Measurements from ENCODE around the gene DIAPH3. TPM values are rescaled to one million over a fixed set of nuclear protein-coding genes. Genes with fewer than 3 reads are reported as not detected.

Gene DIAPH3
- polyA plus RNA-seq, 1 donor from 2014 or later: 0.37 TPM

DNA sequence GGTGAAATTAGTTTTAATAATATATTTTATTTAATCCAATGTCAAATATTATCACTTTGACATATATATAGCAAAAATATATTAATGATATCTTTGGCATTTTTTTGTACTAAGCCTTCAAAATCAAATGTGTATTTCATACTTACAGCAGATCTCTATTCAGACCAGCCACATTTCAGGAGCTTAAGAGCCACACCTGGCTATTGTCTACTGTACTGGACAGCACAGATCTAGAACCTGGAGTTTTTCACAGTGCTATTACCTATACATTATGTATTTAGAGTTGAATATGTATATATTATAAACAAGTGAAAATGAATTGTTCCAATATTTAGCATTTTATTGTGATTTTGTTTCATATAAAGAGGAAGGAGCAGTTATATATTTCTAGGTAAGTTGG lies 486.3 kb downstream of the DIAPH3 start:
- no peaks in the 10 kb centered on the region for H3K27me3 ChIP-seq (ENCODE audit: insufficient read depth, low read depth, low read length)
- H3K4me3 ChIP-seq (ENCODE audit: low read length): no peak overlapping the region
- no peaks in the 10 kb centered on the region for H3K79me2 ChIP-seq (replicated peaks; ENCODE audit: insufficient read depth, low read length)
- H3K27ac ChIP-seq (ENCODE audit: low read length): no peak overlapping the region
- H3K4me2 ChIP-seq (ENCODE audit: low read length): no peak overlapping the region
- no peaks in the 10 kb centered on the region for H3F3A ChIP-seq (ENCODE audit: insufficient read depth, low read length, poor library complexity, severe bottlenecking)
- H3K9me3 ChIP-seq (ENCODE audit: low read length): no peaks in the 10 kb centered on the region
- TF ChIP-seq MXI1 (conservative IDR thresholded peaks at IDR 0.05; ENCODE audit: poor library complexity, severe bottlenecking) (no peak), POLR2AphosphoS5 (IDR thresholded peaks at IDR 0.05) (no peak), RAD21 (conservative IDR thresholded peaks at IDR 0.05) (no peak), SMC3 (conservative IDR thresholded peaks at IDR 0.05; ENCODE audit: poor library complexity) (no peak), TAF1 (IDR thresholded peaks at IDR 0.05; ENCODE audit: low read depth) (no peak), EP300 (conservative IDR thresholded peaks at IDR 0.05; ENCODE audit: poor library complexity, severe bottlenecking) (no peak), EZH2 (IDR thresholded peaks at IDR 0.05; ENCODE audit: borderline replicate concordance, insufficient read depth, low read length, poor library complexity, severe bottlenecking) (no peak)
- TF ChIP-seq, protein P1, sequence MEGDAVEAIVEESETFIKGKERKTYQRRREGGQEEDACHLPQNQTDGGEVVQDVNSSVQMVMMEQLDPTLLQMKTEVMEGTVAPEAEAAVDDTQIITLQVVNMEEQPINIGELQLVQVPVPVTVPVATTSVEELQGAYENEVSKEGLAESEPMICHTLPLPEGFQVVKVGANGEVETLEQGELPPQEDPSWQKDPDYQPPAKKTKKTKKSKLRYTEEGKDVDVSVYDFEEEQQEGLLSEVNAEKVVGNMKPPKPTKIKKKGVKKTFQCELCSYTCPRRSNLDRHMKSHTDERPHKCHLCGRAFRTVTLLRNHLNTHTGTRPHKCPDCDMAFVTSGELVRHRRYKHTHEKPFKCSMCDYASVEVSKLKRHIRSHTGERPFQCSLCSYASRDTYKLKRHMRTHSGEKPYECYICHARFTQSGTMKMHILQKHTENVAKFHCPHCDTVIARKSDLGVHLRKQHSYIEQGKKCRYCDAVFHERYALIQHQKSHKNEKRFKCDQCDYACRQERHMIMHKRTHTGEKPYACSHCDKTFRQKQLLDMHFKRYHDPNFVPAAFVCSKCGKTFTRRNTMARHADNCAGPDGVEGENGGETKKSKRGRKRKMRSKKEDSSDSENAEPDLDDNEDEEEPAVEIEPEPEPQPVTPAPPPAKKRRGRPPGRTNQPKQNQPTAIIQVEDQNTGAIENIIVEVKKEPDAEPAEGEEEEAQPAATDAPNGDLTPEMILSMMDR (IDR thresholded peaks at IDR 0.05; ENCODE audit: poor library complexity, severe bottlenecking): no peak
- TF ChIP-seq, protein P2, sequence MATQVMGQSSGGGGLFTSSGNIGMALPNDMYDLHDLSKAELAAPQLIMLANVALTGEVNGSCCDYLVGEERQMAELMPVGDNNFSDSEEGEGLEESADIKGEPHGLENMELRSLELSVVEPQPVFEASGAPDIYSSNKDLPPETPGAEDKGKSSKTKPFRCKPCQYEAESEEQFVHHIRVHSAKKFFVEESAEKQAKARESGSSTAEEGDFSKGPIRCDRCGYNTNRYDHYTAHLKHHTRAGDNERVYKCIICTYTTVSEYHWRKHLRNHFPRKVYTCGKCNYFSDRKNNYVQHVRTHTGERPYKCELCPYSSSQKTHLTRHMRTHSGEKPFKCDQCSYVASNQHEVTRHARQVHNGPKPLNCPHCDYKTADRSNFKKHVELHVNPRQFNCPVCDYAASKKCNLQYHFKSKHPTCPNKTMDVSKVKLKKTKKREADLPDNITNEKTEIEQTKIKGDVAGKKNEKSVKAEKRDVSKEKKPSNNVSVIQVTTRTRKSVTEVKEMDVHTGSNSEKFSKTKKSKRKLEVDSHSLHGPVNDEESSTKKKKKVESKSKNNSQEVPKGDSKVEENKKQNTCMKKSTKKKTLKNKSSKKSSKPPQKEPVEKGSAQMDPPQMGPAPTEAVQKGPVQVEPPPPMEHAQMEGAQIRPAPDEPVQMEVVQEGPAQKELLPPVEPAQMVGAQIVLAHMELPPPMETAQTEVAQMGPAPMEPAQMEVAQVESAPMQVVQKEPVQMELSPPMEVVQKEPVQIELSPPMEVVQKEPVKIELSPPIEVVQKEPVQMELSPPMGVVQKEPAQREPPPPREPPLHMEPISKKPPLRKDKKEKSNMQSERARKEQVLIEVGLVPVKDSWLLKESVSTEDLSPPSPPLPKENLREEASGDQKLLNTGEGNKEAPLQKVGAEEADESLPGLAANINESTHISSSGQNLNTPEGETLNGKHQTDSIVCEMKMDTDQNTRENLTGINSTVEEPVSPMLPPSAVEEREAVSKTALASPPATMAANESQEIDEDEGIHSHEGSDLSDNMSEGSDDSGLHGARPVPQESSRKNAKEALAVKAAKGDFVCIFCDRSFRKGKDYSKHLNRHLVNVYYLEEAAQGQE (IDR thresholded peaks at IDR 0.05; ENCODE audit: borderline replicate concordance): no peak
- H3K36me3 ChIP-seq (ENCODE audit: insufficient read depth, low read length): no peaks in the 10 kb centered on the region
- no peak overlapping the region for H2AFZ ChIP-seq (ENCODE audit: low read depth, low read length)
- H3K9me2 ChIP-seq (ENCODE audit: insufficient read depth, low read length): no peaks in the 10 kb centered on the region
- no peak overlapping the region for H3K9ac ChIP-seq (ENCODE audit: low read length)
- no peaks in the 10 kb centered on the region for H4K20me1 ChIP-seq (ENCODE audit: insufficient read depth)

DNA sequence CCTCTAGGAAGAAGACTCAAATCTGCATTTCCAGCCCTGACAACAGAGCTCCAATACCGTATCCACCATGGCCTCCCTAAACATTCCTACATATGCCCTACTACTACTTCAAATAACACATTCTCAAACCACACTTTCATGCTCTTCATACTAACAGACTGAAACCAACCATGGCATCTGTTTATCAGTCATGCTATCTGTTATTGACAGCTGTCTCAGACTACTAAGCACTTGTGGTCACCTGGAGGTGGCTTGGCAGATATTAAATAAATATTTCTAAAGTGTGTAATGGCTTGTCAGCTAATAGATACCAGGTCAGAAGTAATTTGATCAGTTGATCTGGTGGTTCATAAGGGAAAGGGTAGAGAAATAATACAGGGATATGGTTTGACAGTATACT lies 489.1 kb downstream of the DIAPH3 start:
- Histone ChIP-seq H2AFZ (ENCODE audit: low read depth, low read length) (no peak overlapping the region), H4K20me1 (ENCODE audit: insufficient read depth) (no peaks in the 10 kb centered on the region), H3K4me3 (ENCODE audit: low read length) (no peak overlapping the region), H3K9me2 (ENCODE audit: insufficient read depth, low read length) (no peaks in the 10 kb centered on the region), H3K36me3 (ENCODE audit: insufficient read depth, low read length) (no peaks in the 10 kb centered on the region), H3K9me3 (ENCODE audit: low read length) (no peaks in the 10 kb centered on the region), H3K27ac (ENCODE audit: low read length) (no peak overlapping the region), H3K9ac (ENCODE audit: low read length) (no peak overlapping the region), H3F3A (ENCODE audit: insufficient read depth, low read length, poor library complexity, severe bottlenecking) (no peaks in the 10 kb centered on the region), H3K4me2 (ENCODE audit: low read length) (no peak overlapping the region), H3K79me2 (replicated peaks; ENCODE audit: insufficient read depth, low read length) (no peaks in the 10 kb centered on the region), H3K27me3 (ENCODE audit: insufficient read depth, low read depth, low read length) (no peaks in the 10 kb centered on the region)
- TF ChIP-seq RAD21 (conservative IDR thresholded peaks at IDR 0.05) (no peak), SMC3 (conservative IDR thresholded peaks at IDR 0.05; ENCODE audit: poor library complexity) (no peak), MXI1 (conservative IDR thresholded peaks at IDR 0.05; ENCODE audit: poor library complexity, severe bottlenecking) (no peak), POLR2AphosphoS5 (IDR thresholded peaks at IDR 0.05) (no peak), EZH2 (IDR thresholded peaks at IDR 0.05; ENCODE audit: borderline replicate concordance, insufficient read depth, low read length, poor library complexity, severe bottlenecking) (no peak), TAF1 (IDR thresholded peaks at IDR 0.05; ENCODE audit: low read depth) (no peak), EP300 (conservative IDR thresholded peaks at IDR 0.05; ENCODE audit: poor library complexity, severe bottlenecking) (no peak)
- TF ChIP-seq, protein P2 (IDR thresholded peaks at IDR 0.05; ENCODE audit: borderline replicate concordance): no peak
- TF ChIP-seq, protein P1 (IDR thresholded peaks at IDR 0.05; ENCODE audit: poor library complexity, severe bottlenecking): no peak
